HepG2 (cell line): ENCODE data around the gene ENPP7. TPM values are rescaled to one million over a fixed set of nuclear protein-coding genes. Genes with fewer than 3 reads are reported as not detected.

Source experiments
- EP300 ChIP-seq, 3 experiments: sonication (generic) in 1 of 3; formaldehyde crosslinking in 1 of 3; IDR thresholded peaks; 2 replicates each; pipeline versions ENCODE4 v1.5.1 to v1.6.1; 2011 to 2020; ENCODE audit warnings: low read depth in 2 of 3, low read length in 2 of 3, borderline replicate concordance in 1 of 3, improper control_type of control experiment in 1 of 3, mild to moderate bottlenecking in 1 of 3, missing genetic modification reagents in 1 of 3, moderate library complexity in 1 of 3
- ETV6 ChIP-seq: sonication (generic); formaldehyde crosslinking; conservative IDR thresholded peaks from 2 replicates; pipeline ENCODE4 v1.4.0; 2020; ENCODE audit warnings: missing genetic modification reagents
- GABPA ChIP-seq, 2 experiments: IDR thresholded peaks; 2 replicates each; pipeline ENCODE4 v1.6.1; 2011 to 2016; ENCODE audit warnings: low read depth in 2 of 2, low read length in 1 of 2, missing biosample characterization in 1 of 2, missing genetic modification characterization in 1 of 2
- KAT7 ChIP-seq: IDR thresholded peaks from 2 replicates; pipeline ENCODE4 v1.6.1; 2018; ENCODE audit warnings: borderline replicate concordance, missing compliant biosample characterization
- MZF1 ChIP-seq: sonication (generic); formaldehyde crosslinking; IDR thresholded peaks from 2 replicates; pipeline ENCODE4 v1.8.1; 2023; ENCODE audit warnings: mild to moderate bottlenecking, missing genetic modification reagents, borderline replicate concordance
- PCBP1 ChIP-seq: fragments of 200-400 bp; formaldehyde crosslinking; IDR thresholded peaks from 2 replicates; pipeline ENCODE4 v1.6.1; 2017; ENCODE audit warnings: mild to moderate bottlenecking, low read depth, low read length, borderline replicate concordance
- TBX2 ChIP-seq: sonication (generic); formaldehyde crosslinking; IDR thresholded peaks from 2 replicates; pipeline ENCODE4 v1.5.0; 2020; ENCODE audit warnings: missing genetic modification reagents, mild to moderate bottlenecking, borderline replicate concordance
- THAP11 ChIP-seq: IDR thresholded peaks from 2 replicates; pipeline ENCODE4 v1.6.1; 2016; ENCODE audit warnings: missing biosample characterization, missing genetic modification reagents
- YY1 ChIP-seq: IDR thresholded peaks from 2 replicates; pipeline ENCODE4 v1.6.1; 2011; ENCODE audit warnings: low read length, low read depth, moderate library complexity, mild to moderate bottlenecking; ENCODE audit not compliant: insufficient read depth, insufficient replicate concordance
- ZBTB38 ChIP-seq: sonication (generic); formaldehyde crosslinking; IDR thresholded peaks from 2 replicates; pipeline ENCODE4 v1.5.1; 2020; ENCODE audit warnings: mild to moderate bottlenecking, missing genetic modification reagents
- ZNF225 ChIP-seq: sonication (generic); formaldehyde crosslinking; IDR thresholded peaks from 2 replicates; pipeline ENCODE4 v1.4.0; 2020; ENCODE audit warnings: mild to moderate bottlenecking, missing genetic modification reagents
- ZNF263 ChIP-seq: sonication (generic); formaldehyde crosslinking; IDR thresholded peaks from 2 replicates; pipeline ENCODE4 v1.4.0; 2020; ENCODE audit warnings: missing genetic modification reagents
- ZNF274 ChIP-seq: sonication (generic); formaldehyde crosslinking; IDR thresholded peaks from 2 replicates; pipeline ENCODE4 v1.5.1; 2020; ENCODE audit warnings: mild to moderate bottlenecking, missing genetic modification reagents
- ZNF441 ChIP-seq: sonication (generic); formaldehyde crosslinking; IDR thresholded peaks from 2 replicates; pipeline ENCODE4 v1.7.0; 2021; ENCODE audit warnings: missing genetic modification reagents, borderline replicate concordance
- ZNF839 ChIP-seq: sonication (generic); formaldehyde crosslinking; IDR thresholded peaks from 2 replicates; pipeline ENCODE4 v1.4.0; 2020; ENCODE audit warnings: missing genetic modification reagents, mild to moderate bottlenecking, borderline replicate concordance
- ZNF883 ChIP-seq: sonication (generic); formaldehyde crosslinking; IDR thresholded peaks from 2 replicates; pipeline ENCODE4 v1.5.1; 2020; ENCODE audit warnings: mild to moderate bottlenecking, missing genetic modification reagents; ENCODE audit errors: not compliant biosample characterization
- polyA plus RNA-seq, 8 experiments: library from polyadenylated mRNA; depleted of rRNA in 3 of 8; stranded (reverse) in 7 of 8; unstranded in 1 of 8; fragments of >200 nt; fragmentation: Illumina TruSeq in 4 of 8; extraction: Trizol in 4 of 8; gene quantifications; 2 replicates each; pipeline versions ENCODE4 v1.2.1 to v1.2.3, GENCODE V29; 2011 to 2016; ENCODE audit warnings: low read depth in 4 of 8, missing spikeins in 1 of 8, mixed read lengths in 1 of 8; ENCODE audit not compliant: insufficient read depth in 1 of 8
- total RNA-seq, 5 experiments: library from RNA; depleted of rRNA; stranded (reverse); fragments of >200 nt; fragmentation: Illumina TruSeq; extraction: Trizol; gene quantifications; 2 replicates each; pipeline ENCODE4 v1.2.3, GENCODE V29; 2016; ENCODE audit warnings: low read depth in 1 of 5
- TF ChIP-seq, protein P1 (sequence below): sonication (generic); formaldehyde crosslinking; IDR thresholded peaks from 2 replicates; pipeline ENCODE4 v1.9.0; 2022; ENCODE audit warnings: missing genetic modification reagents, mild to moderate bottlenecking, borderline replicate concordance
- TF ChIP-seq, protein P2 (sequence below): sonication (generic); formaldehyde crosslinking; IDR thresholded peaks from 2 replicates; pipeline ENCODE4 v1.4.0; 2020; ENCODE audit warnings: low read depth, mild to moderate bottlenecking, missing genetic modification reagents
- TF ChIP-seq, protein P3 (sequence below): sonication (generic); formaldehyde crosslinking; IDR thresholded peaks from 2 replicates; pipeline ENCODE4 v1.4.0; 2020; ENCODE audit warnings: missing genetic modification reagents, mild to moderate bottlenecking, borderline replicate concordance

ENPP7 gene
- total and polyA plus RNA-seq, 2 of the 13 experiments (the other 11 are each of a cell fraction or from before 2014, with no cell fraction given): 1.1 to 2.2 TPM

DNA sequence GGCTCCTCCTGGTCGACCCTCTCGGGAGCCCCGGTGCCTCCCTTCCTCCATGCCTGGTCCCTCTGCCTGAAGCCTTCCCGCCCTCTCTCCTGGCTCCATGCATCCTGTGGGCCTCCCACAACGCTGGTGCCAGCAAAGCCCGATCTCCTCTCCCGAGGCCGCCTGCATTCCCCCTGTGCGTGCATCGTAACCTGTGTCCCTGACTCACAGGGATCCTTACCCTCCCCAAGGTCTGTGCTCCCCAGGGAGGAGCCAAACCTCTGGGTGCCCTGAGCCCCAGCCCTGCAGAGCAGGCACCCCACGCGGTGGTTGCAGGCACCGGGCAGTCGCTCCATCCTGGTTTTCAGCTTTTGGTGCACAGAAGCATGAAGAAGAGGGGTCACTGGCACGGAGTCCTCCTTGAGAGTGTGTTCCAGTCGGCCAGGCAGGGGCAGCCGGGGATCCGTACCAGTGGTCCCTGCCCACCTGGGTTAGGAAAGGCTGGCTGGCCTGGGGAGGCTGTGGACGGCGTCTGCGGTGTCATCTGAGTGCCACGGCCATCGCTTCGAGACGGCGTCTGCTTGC is 1.8 kb upstream of the ENPP7 start (continued):
- TF ChIP-seq ZNF883 (CRISPR knock-in tag) (peak; percentile 64), THAP11 (CRISPR knock-in tag) (peak; percentile 31), EP300 (IDR thresholded peaks at IDR 0.05; ENCODE audit: low read depth in 2 of 2, low read length in 2 of 2) (no peak), EP300 (CRISPR knock-in tag; IDR thresholded peaks at IDR 0.05; ENCODE audit: borderline replicate concordance) (no peak), TBX2 (CRISPR knock-in tag) (peak; percentile 45; the same call in 1 of the 2 replicates), GABPA (IDR thresholded peaks at IDR 0.05; ENCODE audit: low read depth, low read length) (0 out of 2 replicates have a peak, but pooled peaks have one; percentile 2), GABPA (CRISPR knock-in tag; IDR thresholded peaks at IDR 0.05; ENCODE audit: low read depth) (no peak), ETV6 (CRISPR knock-in tag) (0 out of 2 replicates have a peak, but pooled peaks have one; percentile 41), ZNF263 (peak; percentile 85), ZBTB38 (CRISPR knock-in tag) (0 out of 2 replicates have a peak, but pooled peaks have one; percentile 28), PCBP1 (0 out of 2 replicates have a peak, but pooled peaks have one; percentile 23), MZF1 (CRISPR knock-in tag) (no peak), ZNF225 (CRISPR knock-in tag) (0 out of 2 replicates have a peak, but pooled peaks have one; percentile 25), ZNF274 (CRISPR knock-in tag) (peak; percentile 72), ZNF441 (CRISPR knock-in tag) (no peak), ZNF839 (CRISPR knock-in tag) (0 out of 2 replicates have a peak, but pooled peaks have one; percentile 56), YY1 (no peak), KAT7 (CRISPR knock-in tag) (peak; percentile 56; the same call in 1 of the 2 replicates)
- TF ChIP-seq, protein P1, sequence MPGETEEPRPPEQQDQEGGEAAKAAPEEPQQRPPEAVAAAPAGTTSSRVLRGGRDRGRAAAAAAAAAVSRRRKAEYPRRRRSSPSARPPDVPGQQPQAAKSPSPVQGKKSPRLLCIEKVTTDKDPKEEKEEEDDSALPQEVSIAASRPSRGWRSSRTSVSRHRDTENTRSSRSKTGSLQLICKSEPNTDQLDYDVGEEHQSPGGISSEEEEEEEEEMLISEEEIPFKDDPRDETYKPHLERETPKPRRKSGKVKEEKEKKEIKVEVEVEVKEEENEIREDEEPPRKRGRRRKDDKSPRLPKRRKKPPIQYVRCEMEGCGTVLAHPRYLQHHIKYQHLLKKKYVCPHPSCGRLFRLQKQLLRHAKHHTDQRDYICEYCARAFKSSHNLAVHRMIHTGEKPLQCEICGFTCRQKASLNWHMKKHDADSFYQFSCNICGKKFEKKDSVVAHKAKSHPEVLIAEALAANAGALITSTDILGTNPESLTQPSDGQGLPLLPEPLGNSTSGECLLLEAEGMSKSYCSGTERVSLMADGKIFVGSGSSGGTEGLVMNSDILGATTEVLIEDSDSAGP (CRISPR knock-in tag): peak; percentile 44; the same call in 1 of the 2 replicates
- TF ChIP-seq, protein P2, sequence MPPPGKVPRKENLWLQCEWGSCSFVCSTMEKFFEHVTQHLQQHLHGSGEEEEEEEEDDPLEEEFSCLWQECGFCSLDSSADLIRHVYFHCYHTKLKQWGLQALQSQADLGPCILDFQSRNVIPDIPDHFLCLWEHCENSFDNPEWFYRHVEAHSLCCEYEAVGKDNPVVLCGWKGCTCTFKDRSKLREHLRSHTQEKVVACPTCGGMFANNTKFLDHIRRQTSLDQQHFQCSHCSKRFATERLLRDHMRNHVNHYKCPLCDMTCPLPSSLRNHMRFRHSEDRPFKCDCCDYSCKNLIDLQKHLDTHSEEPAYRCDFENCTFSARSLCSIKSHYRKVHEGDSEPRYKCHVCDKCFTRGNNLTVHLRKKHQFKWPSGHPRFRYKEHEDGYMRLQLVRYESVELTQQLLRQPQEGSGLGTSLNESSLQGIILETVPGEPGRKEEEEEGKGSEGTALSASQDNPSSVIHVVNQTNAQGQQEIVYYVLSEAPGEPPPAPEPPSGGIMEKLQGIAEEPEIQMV (CRISPR knock-in tag): 0 out of 2 replicates have a peak, but pooled peaks have one; percentile 34
- TF ChIP-seq, protein P3, sequence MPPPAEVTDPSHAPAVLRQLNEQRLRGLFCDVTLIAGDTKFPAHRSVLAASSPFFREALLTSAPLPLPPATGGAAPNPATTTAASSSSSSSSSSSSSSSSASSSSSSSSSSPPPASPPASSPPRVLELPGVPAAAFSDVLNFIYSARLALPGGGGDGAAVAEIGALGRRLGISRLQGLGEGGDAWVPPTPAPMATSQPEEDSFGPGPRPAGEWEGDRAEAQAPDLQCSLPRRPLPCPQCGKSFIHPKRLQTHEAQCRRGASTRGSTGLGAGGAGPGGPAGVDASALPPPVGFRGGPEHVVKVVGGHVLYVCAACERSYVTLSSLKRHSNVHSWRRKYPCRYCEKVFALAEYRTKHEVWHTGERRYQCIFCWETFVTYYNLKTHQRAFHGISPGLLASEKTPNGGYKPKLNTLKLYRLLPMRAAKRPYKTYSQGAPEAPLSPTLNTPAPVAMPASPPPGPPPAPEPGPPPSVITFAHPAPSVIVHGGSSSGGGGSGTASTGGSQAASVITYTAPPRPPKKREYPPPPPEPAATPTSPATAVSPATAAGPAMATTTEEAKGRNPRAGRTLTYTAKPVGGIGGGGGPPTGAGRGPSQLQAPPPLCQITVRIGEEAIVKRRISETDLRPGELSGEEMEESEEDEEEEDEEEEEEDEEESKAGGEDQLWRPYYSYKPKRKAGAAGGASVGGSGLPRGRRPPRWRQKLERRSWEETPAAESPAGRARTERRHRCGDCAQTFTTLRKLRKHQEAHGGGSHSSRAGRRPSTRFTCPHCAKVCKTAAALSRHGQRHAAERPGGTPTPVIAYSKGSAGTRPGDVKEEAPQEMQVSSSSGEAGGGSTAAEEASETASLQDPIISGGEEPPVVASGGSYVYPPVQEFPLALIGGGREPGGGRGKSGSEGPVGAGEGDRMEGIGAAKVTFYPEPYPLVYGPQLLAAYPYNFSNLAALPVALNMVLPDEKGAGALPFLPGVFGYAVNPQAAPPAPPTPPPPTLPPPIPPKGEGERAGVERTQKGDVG (CRISPR knock-in tag): peak; percentile 75; the same call in 1 of the 2 replicates
